Stimulated activated CD8-positive, alpha-beta memory T cell treated with anti-CD3 and anti-CD28 coated beads, Interleukin-12 subunit alpha, Interleukin-12 subunit beta, amount 100 ng/mL, for 1 hour (primary cell): ENCODE results near the gene TMEM196.

Experiments
- DNase-seq: peaks from one replicate; pipeline ENCODE4 v3.0.0-alpha.2; 2020; ENCODE audit warnings: low read depth

TMEM196 gene

GRCh38 chr7:19772841-19773760, at the start of gene TMEM196:
TMEM196 (minus strand) TSS chr7:19773617; CDS start chr7:19772696, 921 bp downstream.
- DNase-seq: no peak

DNA sequence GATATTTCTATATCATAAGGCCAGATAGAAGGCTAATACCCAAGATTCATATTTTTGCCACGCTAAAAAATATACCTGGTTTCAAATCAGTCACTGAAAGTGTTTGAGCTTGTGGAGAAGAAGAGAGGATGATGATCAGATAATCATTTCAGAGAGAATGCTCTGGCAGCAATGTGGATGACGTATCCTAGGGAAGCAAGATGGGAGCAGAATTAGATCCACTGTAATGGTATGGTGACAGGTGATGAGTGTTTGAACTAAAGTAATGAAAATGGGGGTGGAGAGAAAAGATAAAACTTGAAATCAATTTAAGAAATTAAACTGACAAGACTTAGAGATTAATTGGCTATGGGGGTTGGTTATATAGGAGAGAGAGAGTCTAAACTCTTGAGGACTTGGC, 42.7 kb upstream of the TMEM196 start:
- no peak for DNase-seq

DNA sequence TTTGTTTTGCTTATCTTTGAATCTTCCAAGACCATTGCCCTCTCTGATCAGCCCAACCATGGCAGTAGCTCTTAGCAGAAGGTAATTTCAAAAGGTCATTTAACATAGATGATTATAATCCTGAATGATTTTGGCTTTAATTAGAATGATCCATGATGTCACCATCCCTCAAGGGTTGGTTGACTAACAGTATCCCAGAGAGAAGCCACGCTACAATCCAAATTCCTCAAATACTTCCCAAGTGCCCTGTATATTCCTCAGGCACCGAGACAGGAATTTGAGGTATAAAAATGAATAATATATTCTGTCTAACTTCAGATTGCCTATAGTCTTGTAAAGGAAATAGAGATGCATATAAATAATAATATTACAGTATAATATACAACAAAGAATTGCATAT, 42.1 kb upstream of the TMEM196 start:
- DNase-seq: no peak

DNA sequence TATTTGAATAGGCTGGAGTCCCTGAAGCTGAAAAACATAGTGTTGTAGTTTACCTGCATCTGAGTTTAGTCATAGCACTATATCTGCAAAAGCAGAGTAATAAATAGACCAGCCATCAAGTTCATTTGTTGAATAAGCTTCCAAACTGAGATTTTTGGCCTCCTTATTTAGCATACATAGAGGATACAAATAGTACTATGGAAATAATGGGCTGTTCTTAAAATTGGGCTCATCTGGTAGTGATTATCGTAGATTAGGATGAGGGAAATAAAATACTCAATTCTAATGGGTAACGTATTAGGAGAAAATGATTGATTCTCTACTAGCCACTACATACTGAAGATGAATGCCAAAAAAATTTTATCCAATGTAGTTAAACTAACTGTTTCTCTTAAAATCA, 41.4 kb upstream of the TMEM196 start:
- no peak for DNase-seq

GRCh38 chr7:19811386-19811785, 38.0 kb upstream of the TMEM196 start:
- DNase-seq: no peak

GRCh38 chr7:19798986-19799385, 25.6 kb upstream of the TMEM196 start:
- no peak for DNase-seq

DNA sequence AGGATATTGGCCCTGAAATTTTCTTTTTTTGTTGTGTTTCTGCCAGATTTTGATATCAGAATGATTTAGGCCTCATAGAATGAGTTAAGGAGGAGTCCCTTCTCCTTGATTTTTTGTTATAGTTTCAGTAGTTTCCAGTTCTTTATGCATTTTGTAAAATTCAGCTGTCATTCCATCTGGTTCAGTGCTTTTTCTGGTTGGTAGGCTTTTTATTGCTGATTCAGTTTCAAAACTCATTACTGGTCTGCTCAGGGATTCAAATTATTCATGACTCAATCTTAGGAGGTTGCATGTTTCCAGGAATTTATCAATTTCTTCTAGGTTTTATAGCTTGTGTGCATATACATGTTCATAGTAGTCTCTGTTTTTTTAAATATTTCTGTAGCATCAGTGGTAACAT, 10.1 kb upstream of the TMEM196 start:
- DNase-seq: no peak

DNA sequence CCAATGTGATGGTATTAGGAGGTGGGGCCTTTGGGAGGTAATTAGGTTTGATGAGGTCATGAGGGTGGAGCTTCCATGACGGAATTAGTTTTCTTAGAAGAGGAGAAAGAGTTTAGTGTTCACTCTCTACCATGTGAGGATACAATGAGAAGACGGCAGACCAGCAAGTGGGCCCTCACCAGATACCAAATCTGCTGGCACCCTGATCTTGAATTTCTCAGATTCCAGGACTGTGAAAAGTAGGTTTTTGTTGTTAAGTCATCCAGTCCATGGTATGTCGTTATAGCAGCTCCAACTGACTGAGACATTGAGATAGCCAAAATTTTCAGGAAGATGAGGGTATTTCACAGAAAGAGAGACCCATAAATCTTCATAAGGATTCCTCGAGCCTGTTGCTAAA, 3.6 kb upstream of the TMEM196 start:
- DNase-seq: no peak

- DNase-seq: no peak
These were observed 2.2 kb upstream of the TMEM196 start for GRCh38 chr7:19775578-19775977.

GRCh38 chr7:19772306-19772705, 1.1 kb downstream of the TMEM196 start:
- no peak for DNase-seq

DNA sequence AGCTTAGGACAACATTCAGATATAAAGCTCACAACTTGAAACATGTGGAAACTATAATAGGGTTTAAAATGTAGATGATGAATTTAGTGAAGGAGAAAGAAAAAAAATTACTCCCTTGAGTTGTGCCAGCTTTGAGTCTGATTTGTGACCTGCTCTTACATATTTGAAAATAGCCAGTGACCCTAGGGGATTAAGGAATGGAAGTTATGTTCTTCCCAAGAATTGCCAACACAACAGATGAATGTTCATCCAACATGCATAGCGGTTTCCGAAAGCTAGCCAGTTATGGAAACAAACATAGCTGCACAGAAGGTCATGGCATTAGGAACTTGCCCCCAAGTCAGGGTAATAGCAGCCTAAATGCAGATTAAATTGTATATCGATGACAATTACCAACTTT, 10.8 kb downstream of the TMEM196 start:
- DNase-seq: no peak

- no peak for DNase-seq
These were observed 18.8 kb downstream of the TMEM196 start for GRCh38 chr7:19754521-19755116.

GRCh38 chr7:19752020-19752419, 21.4 kb downstream of the TMEM196 start:
- no peak for DNase-seq

GRCh38 chr7:19749658-19750057, 23.8 kb downstream of the TMEM196 start:
- DNase-seq: no peak

DNA sequence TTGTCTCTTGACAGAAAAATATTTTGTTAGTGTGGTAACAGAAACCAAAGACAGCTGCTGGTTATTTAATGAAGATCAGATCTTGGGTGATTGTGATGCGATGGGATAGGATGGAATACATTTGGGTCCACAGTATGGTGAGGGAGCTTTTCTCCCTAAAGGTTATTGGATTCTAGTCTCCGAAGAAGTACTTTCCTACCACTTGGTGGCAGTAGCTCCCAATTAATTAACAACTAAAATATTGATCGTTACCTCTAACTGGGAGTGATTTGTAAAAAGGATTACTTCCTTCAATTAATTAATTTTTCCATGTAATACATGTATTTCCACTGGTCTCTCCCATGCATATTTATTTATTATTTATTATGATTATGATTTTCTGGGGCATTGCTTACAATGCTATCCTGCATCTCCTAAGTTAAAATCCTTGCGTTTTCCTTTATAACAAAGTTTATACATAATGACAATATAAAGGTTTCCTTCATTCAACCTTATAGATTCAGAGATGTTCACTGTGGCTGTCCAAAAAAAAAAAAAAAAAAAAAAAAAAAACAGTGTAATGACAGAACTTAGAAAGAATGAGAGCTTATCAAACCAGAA, 25.6 kb downstream of the TMEM196 start:
- no peak for DNase-seq

GRCh38 chr7:19744075-19744474, 29.3 kb downstream of the TMEM196 start:
- no peak for DNase-seq

DNA sequence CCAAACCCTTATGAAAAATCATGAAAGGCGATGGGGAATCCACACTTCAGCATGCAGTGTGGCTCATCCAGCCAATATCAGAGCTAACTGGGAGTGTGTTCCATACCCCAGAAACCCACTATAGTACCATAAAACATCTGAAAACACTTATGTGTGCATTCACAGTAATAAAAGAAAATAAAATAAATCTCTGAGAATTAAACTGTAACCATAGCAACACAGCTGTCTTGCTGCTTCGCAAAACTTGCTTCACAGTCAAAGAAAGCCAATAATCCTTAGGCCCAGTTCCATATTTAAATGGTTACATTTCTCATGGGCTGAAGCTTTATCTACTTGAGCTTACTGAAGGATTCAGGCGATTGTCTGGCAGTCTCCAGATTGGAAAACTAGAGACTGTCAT, 44.7 kb downstream of the TMEM196 start:
- no peak for DNase-seq

DNA sequence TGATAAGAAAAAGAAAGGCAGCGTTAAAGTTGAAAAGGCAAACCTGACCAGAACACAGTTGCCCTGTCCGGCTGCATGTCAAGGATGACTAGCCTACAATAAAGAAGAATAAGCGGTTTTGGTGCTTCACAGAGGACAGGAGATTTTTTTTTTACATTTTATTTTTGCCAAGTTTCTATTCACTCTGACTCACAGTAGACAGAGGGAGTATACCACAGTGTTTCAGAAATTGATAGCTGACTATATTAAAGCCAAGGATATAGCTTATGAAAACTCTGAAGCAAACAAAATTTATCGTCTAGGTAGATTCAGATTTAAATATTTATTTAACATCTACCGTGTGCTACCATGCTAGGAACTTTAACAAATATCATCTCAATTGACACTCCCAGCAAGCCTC, 47.6 kb downstream of the TMEM196 start:
- no peak for DNase-seq

DNA sequence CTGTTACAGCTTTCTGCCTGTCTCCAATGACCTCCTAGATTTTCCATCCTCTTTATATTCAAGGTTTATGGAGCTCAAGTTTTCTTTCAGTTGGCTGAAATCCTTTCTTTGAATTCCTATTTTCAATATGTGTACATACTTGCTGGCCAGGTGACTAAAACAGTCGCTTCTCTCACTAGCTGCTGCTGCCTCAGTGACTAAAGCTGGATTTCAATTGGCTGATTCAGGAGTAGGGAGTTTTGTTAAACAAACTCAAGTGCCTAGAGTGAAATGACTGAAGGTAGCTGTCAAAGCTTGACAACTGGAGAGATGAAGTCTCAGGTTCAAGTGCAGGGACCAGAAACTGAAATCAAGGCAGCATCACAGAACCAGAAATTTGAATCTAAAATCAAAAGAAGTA, 57.9 kb downstream of the TMEM196 start:
- DNase-seq: no peak

DNA sequence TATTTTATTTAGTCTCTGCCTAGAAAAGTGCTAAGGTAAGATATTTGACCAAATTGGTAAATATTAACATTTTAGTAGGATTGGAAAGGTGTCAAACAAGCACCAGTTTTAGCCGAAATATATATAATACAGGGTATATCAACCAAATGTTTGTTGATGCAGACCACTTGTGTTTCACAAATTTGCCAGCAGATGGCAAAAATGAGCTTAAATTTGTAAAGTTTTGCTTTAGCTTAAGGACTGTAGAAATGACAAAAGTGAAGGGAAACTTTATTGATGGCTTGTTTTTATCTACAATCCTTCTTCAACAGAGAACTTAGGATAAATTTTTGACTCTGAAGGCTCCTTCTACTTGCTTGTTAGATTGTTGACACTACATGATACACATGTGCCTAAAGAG, 59.7 kb downstream of the TMEM196 start:
- peak; percentile 24 for DNase-seq

DNA sequence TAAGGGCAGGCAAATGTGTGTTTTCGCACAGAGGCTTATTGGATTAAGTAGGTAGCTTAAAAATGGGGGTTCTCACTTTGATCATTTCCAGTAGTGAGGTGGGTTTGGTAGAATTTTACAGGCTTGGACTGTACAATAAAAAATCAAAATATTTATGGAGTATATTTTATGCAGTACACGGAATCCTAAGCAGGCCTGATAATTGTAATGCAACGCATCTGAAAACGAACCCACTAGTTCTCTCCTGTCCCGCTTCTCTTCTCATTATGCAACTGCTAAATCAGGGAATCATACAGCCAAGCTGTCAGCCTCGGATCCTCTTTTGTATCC, 64.2 kb downstream of the TMEM196 start:
- no peak for DNase-seq

DNA sequence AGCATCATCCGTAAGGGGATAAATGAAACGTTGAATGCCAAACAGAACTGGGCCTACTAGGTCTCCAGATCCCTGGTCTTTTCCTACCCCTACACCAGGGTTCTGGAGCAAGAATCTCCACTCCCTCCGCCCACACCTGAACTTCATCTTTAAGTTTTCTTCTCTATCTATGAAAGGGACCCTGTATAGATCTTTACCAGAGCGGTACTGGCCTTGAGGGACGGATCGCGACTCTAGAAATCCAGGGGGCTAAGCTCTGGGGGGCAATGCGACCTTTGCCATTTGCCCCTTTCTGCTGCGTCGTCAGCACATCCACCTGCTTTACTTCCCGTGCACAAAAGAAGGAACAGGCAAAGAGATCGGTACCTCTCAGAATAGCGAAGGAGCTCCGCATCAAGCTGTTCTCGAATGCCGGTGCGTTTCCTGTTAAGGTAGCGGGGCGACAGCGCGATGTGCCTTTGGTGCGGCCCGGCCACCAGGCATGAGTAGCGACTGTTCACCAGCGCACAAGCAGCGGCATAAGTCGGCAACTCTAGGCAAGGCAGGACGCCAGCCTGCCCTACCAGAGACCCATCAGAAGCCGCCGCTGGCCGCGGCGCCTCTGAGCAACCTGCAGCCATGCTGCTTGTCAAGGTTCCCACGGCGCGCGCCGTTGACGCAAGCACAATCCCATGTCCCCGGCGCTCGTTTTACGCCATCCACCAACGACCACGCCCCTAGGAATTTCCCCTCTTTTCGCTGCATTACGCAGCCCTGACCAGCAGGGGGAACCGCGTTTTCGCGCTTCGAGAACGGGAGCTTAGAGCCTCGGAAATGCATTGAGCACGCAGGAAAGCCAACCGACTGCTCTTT, 64.8 kb downstream of the TMEM196 start, which contains the start of gene POLR1F:
POLR1F (minus strand) TSS at position 641 of the 852 bp plus-strand sequence; CDS start at position 620, 21 bp downstream.
- DNase-seq: peak; percentile 89
